ENCODE data around the gene MYH9. TPM values are rescaled to one million over a fixed set of nuclear protein-coding genes. Genes with fewer than 3 reads are reported as not detected.
"Not testable (repeated sequence)": the region's sequence is repeated elsewhere in the genome, so short reads cannot be mapped to it uniquely, and the experiment has no call there.

Gene MYH9
- total RNA-seq, 1 donor from 2014 or later = 282 TPM

DNA sequence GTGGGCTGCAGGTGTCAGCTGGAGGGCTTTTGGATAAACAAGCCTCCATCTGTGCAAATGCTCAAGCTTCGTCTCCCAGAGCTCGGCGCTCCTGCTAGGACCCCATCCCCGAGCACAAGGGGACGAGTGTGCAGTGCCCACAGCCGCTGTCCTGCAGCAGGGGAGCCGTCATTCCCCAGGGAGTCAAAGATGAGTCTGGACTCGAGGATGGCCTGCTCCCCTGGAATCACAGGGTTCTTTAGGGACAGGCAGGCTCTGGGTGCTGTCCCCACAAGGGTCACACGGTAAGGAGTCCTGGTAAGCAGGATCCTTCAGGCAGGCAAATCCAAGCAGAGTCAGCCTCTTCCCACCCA, 84.7 kb downstream of the MYH9 start:
- DNase-seq (ENCODE audit: low spot score) = no peak
- intact Hi-C loops (cut with DNase I) = no loop called here

DNA sequence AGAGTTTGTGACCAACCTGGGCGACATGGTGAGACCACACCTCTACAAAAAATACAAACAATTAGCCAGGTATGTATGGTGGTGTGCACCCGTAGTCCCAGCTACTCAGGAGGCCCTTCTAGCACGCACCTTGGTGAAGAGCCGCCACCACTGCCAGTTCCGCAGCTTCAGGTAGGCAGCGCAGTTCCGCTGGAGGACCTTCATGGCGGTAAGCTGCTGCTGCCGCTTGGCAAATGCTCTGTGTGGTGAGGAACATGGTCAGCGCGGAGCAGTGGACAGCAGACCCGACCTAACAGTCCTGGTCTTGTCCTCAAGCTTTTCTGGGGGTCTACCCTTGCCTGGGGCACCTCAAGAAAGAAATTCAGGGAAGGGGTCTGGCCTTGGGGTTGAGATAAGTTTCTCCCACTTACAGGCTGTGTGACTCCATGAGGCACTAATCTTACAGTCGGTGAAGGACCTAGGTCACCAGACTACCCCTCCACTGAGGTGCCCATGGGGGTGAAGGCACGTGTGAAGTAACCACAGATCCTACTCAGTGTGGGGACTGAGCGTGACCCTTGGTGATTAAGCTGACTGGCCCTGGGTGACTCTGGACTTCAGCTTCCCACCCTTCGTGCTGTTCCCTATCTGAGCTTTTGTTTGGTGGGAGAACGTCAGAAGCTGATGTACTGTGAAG, 85.2 kb downstream of the MYH9 start:
- intact Hi-C loops (cut with DNase I) = no loop called here
- DNase-seq (ENCODE audit: low spot score) = no peak

DNA sequence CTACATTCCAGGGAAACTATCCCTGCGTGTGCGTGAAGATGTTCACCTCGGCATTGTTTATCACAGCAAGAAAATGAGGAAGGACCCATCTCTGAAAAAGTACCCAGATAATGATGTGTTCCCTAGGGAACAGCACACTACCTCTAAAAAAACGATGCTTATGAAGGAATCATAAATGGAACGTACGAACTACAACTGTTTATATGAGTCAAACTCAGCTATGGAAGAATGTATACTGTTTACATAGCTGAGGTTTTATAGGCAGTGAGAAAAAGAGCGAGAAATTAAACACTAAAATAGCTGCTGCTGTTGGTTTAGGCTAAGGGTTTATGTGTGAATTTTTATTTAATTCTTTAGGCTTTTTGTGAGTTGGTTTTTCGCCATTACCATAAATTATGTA, 85.9 kb downstream of the MYH9 start:
- intact Hi-C loops (cut with DNase I) = loop anchor here (2.0 kb wide), 1 partner anchor 169 kb away; no protein-coding TSS in a partner anchor
- no peak for DNase-seq (ENCODE audit: low spot score)

DNA sequence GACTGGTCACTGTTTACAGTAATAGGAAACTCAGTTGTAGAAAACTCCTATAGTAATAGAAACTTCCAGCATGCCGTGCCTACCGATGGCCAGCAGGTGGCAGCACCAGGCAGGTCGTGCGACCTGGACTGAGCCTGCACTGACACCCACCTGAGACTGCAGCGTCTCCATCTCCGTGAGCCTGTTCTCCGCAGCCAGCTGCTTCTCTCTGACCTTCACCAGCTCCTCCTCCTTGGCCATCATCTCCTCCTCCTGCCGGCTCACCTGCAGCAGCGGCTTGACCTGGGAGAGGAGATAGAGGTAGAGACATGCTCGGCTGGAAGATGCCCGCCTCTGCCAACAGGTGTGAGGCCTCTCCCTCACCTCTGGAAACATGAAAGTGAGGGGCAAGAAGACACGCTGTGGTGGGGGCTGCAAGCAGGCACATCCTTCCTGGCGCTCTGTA, 86.4 kb downstream of the MYH9 start:
- peak; percentile 88 for DNase-seq (ENCODE audit: low spot score)

DNA sequence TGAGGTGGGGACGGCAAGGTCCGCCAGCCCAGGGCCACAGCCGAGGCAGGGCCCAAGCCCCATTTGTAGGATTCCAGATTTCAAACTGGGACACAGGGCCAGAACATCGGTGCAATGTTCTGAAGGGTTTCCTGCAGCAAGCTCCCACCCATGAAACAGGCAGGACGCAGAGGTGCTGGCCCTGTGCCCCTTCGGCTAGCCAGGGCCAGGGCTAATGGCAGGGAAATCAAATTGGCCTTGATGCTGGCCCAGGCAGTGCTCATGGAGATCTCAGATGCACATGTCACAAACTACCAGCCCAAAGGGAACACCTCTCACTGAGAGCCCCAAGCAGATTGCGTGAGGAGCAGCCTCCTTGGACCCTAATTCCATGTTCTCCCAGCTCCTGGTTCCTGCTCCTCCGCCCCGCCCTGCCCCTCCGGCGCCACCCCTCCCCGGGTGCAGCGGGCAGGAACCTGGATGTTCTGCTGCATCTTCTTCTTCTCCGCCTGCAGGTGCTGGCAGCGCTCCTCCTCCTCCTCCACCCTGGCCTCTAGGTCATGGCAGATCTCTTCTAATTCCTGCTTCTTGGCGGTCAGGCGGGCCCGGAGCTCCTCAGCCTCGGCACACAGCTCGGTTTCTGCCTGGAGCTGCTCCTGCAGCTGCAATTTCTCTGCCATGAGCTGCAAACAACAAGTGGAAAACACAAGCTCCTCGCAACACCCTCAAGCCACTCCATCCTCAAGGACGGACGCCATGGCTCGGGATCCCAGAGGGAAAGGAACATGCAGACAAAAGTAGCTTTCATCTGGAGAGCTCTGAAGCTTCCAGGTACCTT, 87.2 kb downstream of the MYH9 start:
- intact Hi-C loops (cut with DNase I) = loop anchor here (2.0 kb wide), 1 partner anchor 170 kb away; no protein-coding TSS in a partner anchor
- no peak for DNase-seq (ENCODE audit: low spot score)

More for the DNA sequence above, 86.4 kb downstream of the MYH9 start:
- intact Hi-C loops (cut with DNase I) = loop anchor here (2.0 kb wide), 1 partner anchor 169 kb away; no protein-coding TSS in a partner anchor

DNA sequence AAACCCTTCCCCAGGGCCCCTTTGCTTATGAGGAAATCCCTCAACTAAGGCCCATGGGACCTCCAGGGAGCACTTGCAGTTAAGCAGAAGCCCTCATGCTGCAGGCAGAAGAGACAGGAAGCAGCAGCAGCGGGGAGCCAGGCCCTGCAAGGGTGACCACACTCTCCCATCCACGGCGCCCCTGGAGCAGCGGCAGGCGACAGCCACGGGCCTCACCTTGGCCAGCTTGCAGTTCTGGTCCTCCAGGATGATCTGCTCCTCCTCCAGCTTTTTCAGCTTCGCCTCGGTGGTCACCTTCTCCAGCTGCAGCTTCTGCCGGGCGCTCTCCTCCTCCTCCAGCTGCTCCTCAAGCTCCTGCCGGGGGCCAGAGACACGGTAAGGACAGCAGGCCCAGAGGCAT, 87.9 kb downstream of the MYH9 start:
- DNase-seq (ENCODE audit: low spot score) = no peak
- intact Hi-C loops (cut with DNase I) = loop anchor here (2.0 kb wide), 1 partner anchor 171 kb away; no protein-coding TSS in a partner anchor

DNA sequence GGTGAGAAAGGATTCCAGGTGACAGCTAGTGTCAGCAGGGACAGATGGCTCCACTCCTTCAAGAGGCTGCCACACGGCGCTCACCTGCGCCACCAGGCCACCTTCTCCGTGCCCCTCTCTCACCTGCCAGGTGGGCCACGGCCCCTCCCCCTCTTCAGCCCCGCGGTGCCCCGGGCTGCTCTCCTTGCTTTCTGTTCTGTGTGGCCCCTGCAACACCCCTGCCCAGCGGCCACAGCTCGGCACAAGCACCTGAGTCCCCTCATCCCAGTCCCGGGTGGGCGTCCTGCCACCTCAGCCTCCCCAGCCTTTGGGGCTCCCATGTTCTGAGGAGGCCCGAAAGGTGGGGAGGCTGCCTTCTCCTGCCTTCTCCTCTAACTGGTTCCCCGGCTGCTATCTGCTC, 88.5 kb downstream of the MYH9 start:
- no peak for DNase-seq (ENCODE audit: low spot score)
- intact Hi-C loops (cut with DNase I) = no loop called here

DNA sequence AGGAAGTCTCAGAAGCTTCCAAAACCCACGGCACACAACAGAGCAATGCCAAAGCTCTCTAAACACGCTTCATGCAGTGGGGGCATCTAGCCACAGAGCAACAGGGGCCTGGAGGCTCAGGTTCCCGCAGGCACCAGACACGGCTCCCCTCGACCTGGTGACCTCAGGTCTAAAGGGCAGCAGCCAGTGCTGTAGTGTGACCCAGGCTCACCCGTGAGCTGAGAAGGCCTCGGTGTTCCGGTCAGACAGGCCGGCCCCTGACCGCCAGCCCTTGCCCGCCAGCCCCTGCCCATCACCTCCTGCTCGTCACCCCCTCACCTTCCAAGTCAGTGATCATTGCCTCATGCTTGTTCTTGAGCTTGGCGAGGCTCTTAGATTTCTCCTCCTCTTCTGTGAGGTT, 89.2 kb downstream of the MYH9 start:
- DNase-seq (ENCODE audit: low spot score) = no peak
- intact Hi-C loops (cut with DNase I) = no loop called here

DNA sequence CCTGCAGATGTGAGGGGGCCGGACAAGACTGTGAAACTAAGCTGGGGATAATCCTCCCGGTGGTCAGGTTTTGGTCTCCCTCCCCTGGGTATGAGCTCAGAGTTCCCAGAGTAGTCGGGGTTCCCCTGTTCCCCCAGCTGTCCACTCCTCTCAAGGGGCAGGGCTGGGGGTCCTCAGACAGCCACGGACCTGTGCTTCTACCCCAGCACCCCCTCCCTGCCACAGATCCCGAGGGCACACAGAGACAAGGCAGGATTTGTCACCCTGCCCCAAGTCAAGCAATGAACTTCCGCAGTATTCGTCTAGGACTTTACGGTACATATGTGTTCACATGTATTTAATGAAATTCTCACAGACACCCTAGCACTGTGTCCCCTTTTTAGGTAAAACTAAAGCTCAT, 89.6 kb downstream of the MYH9 start:
- intact Hi-C loops (cut with DNase I) = no loop called here
- no peak for DNase-seq (ENCODE audit: low spot score)

DNA sequence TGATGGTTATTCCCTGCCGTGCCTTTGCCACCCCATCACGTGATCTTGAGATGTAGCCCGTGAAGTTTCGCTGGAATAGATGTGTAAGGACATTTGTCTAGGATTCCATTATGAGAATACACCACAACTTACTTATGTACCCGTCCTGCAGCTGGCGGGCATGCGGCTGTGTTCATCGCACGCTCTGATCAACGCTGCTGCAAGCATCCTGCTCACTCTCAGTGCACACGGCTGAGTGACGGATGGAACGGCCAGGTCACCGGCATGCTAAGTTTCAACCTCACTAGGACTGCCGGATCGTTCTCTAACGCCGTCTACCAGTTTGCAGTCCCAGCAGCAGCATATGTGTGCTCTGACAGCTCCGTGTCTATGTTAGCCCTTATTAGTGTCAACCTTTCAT, 90.2 kb downstream of the MYH9 start:
- intact Hi-C loops (cut with DNase I) = no loop called here
- DNase-seq (ENCODE audit: low spot score) = no peak

DNA sequence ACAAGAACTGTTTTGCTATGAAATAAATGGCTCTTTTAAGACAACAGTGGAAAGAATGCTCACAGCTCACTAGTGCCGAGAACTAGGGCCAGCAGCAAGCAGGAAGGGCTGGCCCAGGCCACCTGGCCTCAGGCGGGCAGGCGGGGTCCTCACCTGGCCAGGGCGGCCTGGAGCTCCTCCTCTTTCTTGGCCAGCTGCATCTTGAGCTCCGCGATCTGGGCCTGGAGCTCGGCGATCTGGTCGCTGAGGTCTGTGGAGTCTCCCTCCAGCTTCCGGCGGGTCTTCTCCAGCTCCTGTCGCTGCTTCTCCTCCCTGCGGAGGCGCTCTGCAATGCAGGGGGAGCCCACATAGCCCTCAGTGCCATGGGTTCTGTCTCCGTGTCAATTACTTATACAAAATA, 91.1 kb downstream of the MYH9 start:
- intact Hi-C loops (cut with DNase I) = no loop called here
- no peak for DNase-seq (ENCODE audit: low spot score)

DNA sequence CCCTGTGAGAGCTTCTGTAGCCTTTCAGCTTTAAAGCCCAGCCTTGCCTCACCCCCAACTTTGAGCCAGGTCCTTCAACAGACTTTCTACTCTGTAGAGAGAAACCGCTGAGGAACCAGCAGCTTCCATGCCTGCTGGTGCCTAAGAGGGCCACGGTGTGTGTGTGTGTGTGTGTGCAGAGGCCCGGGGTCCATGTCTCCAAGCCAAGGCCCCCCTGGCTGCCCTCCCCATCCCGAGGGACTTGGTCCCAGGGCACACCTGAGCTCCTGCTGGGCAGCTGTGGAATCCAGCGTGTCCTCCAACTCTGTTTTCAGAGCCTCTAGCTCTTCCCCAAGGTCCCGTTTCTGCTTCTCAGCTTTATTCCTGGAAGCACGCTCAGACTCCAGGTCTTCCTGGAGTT, 92.5 kb downstream of the MYH9 start:
- intact Hi-C loops (cut with DNase I) = no loop called here
- no peak for DNase-seq (ENCODE audit: low spot score)

DNA sequence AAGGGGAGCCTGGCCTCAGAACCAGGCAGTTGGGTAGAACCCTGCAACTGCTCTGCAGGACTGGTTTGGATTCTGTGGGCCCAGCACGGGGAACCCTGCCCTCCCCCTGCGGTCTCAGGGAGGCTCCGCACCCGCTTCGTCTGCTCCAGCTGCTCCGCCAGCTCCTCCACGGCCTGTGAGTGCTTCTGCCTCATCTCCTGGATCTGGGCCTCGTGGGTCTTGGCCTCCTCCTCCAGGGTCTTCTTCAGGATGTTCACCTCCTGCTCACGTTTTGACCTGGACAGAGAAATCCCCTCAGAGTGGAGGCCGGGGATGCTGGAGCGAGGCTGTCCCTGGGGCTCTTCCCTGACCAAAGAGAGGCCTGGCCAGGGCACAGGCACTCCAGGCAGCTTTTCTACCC, 93.0 kb downstream of the MYH9 start:
- intact Hi-C loops (cut with DNase I) = no loop called here
- DNase-seq (ENCODE audit: low spot score) = no peak

DNA sequence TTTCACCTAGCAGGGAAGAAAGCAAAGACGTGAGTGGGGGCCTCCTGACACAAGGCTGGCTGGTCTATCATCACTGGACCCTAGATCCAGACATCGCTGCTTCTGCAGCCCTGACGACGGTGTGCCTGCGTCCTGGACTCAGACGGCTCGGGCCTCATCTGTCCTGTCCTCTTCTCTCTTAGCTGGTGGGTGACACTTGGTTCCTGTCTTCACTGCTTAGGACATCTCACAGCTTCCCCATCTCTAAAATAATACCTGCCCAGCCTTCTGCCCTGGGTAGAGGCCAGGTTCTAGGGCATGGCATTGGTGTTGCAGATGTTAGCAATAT, 93.5 kb downstream of the MYH9 start:
- DNase-seq (ENCODE audit: low spot score) = no peak

DNA sequence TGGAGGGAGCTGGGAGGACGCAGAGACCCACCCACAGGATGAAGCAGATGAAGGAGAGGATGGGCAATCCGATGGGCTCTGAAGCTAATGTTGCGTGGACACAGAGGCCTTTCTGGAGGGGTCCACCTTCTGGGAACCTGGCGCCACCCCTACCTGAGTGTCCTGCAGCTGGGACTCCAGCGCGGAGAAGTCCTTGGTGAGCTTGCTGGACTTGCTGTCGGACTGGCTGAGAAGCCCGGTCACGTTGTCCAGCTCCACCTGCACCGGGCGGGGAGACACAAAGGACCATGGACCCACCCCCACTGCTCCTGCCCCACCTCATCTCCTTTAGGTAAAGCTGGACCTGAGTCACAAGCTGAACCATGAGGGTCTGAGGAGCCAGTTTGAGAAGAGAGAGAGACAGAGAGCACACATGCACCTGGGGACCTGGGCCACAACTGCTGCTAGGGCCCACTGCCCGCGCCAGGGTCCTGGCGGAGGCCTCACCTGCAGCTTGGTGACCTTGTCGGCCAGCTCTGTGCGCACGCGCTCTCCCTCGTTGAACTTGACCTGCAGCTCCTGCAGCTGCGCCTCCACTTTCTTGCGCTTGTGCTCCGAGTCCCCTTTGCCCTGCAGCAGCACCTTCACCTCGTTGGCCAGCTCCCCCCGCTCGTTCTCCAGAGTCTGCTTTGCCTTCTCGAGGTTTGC, 94.0 kb downstream of the MYH9 start:
- intact Hi-C loops (cut with DNase I) = no loop called here
- DNase-seq (ENCODE audit: low spot score) = no peak

More for the DNA sequence above, 93.5 kb downstream of the MYH9 start:
- intact Hi-C loops (cut with DNase I) = no loop called here

DNA sequence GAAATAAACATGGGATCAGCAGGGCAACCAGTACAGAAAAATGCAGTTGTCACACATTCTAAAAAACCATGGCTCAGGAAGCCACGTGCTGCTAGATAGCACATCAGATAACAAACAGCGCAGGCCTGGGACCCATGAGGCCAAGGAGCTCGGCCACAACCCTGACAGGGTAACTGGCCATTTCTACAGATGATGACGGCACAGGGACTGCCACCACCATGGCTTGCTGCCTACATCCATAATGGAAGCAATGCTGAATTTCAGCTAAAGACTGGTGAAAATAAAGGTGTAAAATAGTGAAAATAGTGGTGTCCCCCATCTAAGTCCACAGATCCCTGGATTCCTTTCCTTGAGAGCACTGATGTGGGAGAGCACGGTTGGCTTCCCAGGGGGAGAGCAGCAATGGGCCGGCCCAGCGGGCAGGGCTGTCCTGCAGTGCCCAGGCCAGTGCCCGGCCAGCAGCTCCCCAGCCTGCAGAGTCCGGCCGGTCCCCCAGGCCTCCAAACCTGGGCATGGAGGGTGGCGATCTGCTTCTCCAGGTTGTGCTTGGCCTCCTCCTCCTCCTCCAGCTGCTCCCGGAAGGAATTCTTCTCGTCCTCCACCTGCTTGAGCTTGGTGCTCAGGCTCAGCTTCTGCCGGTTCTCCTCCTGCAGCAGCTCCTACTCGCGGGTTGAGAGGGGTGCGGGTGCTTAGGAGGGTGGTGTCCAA, 94.8 kb downstream of the MYH9 start:
- intact Hi-C loops (cut with DNase I) = no loop called here
- no peak for DNase-seq (ENCODE audit: low spot score)

DNA sequence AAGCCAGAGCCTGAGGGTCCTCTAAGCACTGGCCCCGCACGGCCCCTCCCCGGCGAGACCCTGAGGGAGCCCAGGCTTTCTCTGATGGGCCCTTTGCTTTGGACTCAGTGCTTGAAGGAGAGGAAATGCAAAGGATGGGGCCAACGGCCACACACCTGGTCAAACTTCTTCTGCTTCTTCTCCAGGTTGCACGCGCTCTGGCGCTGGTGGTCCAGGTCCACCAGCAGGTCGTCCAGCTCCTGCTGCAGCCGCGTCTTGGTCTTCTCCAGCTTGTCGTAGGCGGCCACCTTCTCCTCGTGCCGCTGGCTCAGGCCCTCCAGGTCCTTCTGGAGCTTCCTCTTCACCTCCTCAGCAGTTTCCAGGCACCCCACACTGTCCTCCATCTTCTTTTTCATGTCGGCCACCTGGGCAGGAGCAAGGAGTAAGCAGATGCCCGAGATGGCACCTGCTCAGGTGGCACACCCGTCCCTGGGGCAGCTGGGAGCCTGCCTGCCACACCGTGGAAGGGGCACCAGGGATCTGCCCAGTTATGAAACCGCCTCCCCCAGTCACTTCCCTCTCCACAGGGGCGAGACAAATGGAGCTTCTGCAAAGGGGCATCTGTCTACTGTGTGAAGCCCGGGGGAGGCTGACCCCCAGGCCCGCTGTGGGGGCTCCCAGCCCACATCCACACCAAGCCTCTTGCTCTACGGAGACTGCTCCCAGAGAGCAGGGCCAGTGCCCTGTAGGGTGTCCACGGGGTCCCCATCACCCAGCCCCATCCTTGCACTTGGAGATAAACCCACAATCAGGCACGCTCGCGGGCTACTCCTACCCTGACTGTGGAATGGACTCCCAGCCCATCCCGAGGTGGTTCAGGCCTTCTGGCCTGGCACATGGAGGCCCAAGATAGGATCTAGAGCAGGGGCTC, 95.7 kb downstream of the MYH9 start:
- no peak for DNase-seq (ENCODE audit: low spot score)
- intact Hi-C loops (cut with DNase I) = no loop called here

DNA sequence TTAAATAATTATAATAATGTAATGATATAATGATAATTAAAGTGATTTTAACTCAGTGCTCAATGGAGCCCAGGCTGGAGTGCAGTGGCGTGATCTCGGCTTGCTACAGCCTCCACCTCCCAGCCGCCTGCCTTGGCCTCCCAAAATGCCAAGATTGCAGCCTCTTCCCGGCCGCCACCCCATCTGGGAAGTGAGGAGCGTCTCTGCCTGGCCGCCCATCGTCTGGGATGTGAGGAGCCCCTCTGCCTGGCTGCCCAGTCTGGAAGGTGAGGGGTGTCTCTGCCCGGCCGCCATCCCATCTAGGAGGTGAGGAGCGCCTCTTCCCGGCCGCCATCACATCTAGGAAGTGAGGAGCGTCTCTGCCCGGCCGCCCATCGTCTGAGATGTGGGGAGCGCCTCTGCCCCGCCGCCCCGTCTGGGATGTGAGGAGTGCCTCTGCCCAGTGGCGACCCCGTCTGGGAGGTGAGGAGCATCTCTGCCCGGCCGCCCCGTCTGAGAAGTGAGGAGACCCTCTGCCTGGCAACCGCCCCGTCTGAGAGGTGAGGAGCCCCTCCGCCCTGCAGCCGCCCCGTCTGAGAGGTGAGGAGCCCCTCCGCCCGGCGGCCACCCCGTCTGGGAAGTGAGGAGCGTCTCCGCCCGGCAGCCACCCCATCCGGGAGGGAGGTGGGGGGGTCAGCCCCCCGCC, 97.2 kb downstream of the MYH9 start:
- DNase-seq (ENCODE audit: low spot score); intact Hi-C loops (cut with DNase I): not testable (repeated sequence)

All from cardiac septum (tissue), 1 donor.